Measurements from ENCODE around the gene TMEM256. TPM values are rescaled to one million over a fixed set of nuclear protein-coding genes. Genes with fewer than 3 reads are reported as not detected.
A peak's percentile ranks its signal among the peaks of the same experiment; 100 is the strongest.

TMEM256 gene
- total RNA-seq, 3 donors from 2014 or later = 77.6 to 113 (median 92.3) TPM

GRCh38 chr17:7383742-7384488 lies 20.0 kb downstream of the TMEM256 start:
- intact Hi-C loops (cut with DNase I; ENCODE audit: low total_unique reads) = no loop called here
- H3K4me1 ChIP-seq = peaks cover 0 to 4% of the 10 kb centered on the region in 2 donors
- no peak for TF ChIP-seq POLR2A (IDR thresholded peaks at IDR 0.05)
- no peak for TF ChIP-seq POLR2AphosphoS5 (IDR thresholded peaks at IDR 0.05)
- no peak for TF ChIP-seq CTCF (IDR thresholded peaks at IDR 0.05)
- H3K27ac ChIP-seq = peak overlapping the region; percentile 20
- no peaks in the 10 kb centered on the region for H3K27me3 ChIP-seq
- no peaks in the 10 kb centered on the region for H3K9me3 ChIP-seq
- H3K4me3 ChIP-seq = peak overlapping the region; percentile 26 to 55 (median 47)
- no peak for DNase-seq (ENCODE audit: low spot score in 2 of 2)
- H3K36me3 ChIP-seq = peaks cover 3% of the 10 kb centered on the region

- Histone ChIP-seq H3K27ac (peak overlapping the region in 1 of 2 donors; percentile 20), H3K36me3 (no peaks in the 10 kb centered on the region), H3K4me3 (peak overlapping the region in 2 of 3 donors; percentile 47 to 55), H3K27me3 (no peaks in the 10 kb centered on the region), H3K9me3 (no peaks in the 10 kb centered on the region), H3K4me1 (peaks cover 0 to 4% of the 10 kb centered on the region in 2 donors)
- DNase-seq (ENCODE audit: low spot score in 2 of 2) = no peak
- no peak for TF ChIP-seq POLR2A (IDR thresholded peaks at IDR 0.05)
- TF ChIP-seq POLR2AphosphoS5 (IDR thresholded peaks at IDR 0.05) = no peak
- intact Hi-C loops (cut with DNase I; ENCODE audit: low total_unique reads) = no loop called here
These were observed 20.5 kb downstream of the TMEM256 start for GRCh38 chr17:7383371-7383741.

- intact Hi-C loops (cut with DNase I; ENCODE audit: low total_unique reads) = no loop called here
- H3K27ac ChIP-seq = no peak overlapping the region
- no peaks in the 10 kb centered on the region for H3K27me3 ChIP-seq
- H3K9me3 ChIP-seq = no peaks in the 10 kb centered on the region
- TF ChIP-seq POLR2A (IDR thresholded peaks at IDR 0.05) = no peak
- TF ChIP-seq POLR2AphosphoS5 (IDR thresholded peaks at IDR 0.05) = no peak
- no peak for TF ChIP-seq CTCF (IDR thresholded peaks at IDR 0.05)
- no peak overlapping the region for H3K4me3 ChIP-seq
- no peaks in the 10 kb centered on the region for H3K36me3 ChIP-seq
- DNase-seq (ENCODE audit: low spot score in 2 of 2) = no peak
- H3K4me1 ChIP-seq = peaks cover 0 to 4% of the 10 kb centered on the region in 2 donors
These were observed 21.0 kb downstream of the TMEM256 start for GRCh38 chr17:7382901-7383300.

- intact Hi-C loops (cut with DNase I; ENCODE audit: low total_unique reads) = no loop called here
- TF ChIP-seq POLR2A (IDR thresholded peaks at IDR 0.05) (peak; percentile 71), POLR2AphosphoS5 (IDR thresholded peaks at IDR 0.05) (peak in 1 of 3 donors; percentile 59), CTCF (IDR thresholded peaks at IDR 0.05) (peak in 1 of 3 donors; percentile 11)
- H3K36me3 ChIP-seq = no peaks in the 10 kb centered on the region
- peaks cover 0 to 4% of the 10 kb centered on the region in 2 donors for H3K4me1 ChIP-seq
- no peaks in the 10 kb centered on the region for H3K9me3 ChIP-seq
- peak within 1 kb of the TSS; percentile 50 to 82 (median 75) for H3K4me3 ChIP-seq
- H3K27me3 ChIP-seq = no peaks in the 10 kb centered on the region
- H3K27ac ChIP-seq = peak within 1 kb of the TSS; percentile 87 to 88
- DNase-seq (ENCODE audit: low spot score in 2 of 2) = peak; percentile 69 to 84
These were observed 22.8 kb downstream of the TMEM256 start, which contains the start of gene TNK1 for GRCh38 chr17:7380855-7381683. TSS of gene TNK1 (plus strand) at chr17:7381089. CDS start at chr17:7382927, 1,838 bp downstream.

GRCh38 chr17:7380321-7380720 lies 23.6 kb downstream of the TMEM256 start:
- H3K4me3 ChIP-seq = peak overlapping the region; percentile 50 to 82 (median 75)
- H3K4me1 ChIP-seq = peaks cover 0 to 4% of the 10 kb centered on the region in 2 donors
- no peaks in the 10 kb centered on the region for H3K9me3 ChIP-seq
- H3K27ac ChIP-seq = peak overlapping the region; percentile 87 to 88
- TF ChIP-seq POLR2A (IDR thresholded peaks at IDR 0.05) (no peak), CTCF (IDR thresholded peaks at IDR 0.05) (no peak), POLR2AphosphoS5 (IDR thresholded peaks at IDR 0.05) (no peak)
- intact Hi-C loops (cut with DNase I; ENCODE audit: low total_unique reads) = no loop called here
- H3K27me3 ChIP-seq = no peaks in the 10 kb centered on the region
- no peaks in the 10 kb centered on the region for H3K36me3 ChIP-seq
- DNase-seq (ENCODE audit: low spot score in 2 of 2) = peak; percentile 74 to 89

Measured in breast epithelium (tissue), 4 donors.